HuH-7.5 (cell line): ENCODE results near the gene FBRS.
"Not testable (repeated sequence)": the region's sequence is repeated elsewhere in the genome, so short reads cannot be mapped to it uniquely, and the experiment has no call there.

Source experiments
- DNase-seq: peaks from one replicate; pipeline ENCODE4 v3.0.0; 2011; ENCODE audit warnings: low spot score

Gene FBRS

GRCh38 chr16:30657866-30658730 lies at the start of gene FBRS:
Gene FBRS (plus strand): TSS chr16:30658431. CDS start chr16:30659519, 1,088 bp downstream.
- DNase-seq, result peak; percentile 96

- DNase-seq, result peak; percentile 49
Measured at GRCh38 chr16:30609002-30609925, 49.0 kb upstream of the FBRS start.

DNA sequence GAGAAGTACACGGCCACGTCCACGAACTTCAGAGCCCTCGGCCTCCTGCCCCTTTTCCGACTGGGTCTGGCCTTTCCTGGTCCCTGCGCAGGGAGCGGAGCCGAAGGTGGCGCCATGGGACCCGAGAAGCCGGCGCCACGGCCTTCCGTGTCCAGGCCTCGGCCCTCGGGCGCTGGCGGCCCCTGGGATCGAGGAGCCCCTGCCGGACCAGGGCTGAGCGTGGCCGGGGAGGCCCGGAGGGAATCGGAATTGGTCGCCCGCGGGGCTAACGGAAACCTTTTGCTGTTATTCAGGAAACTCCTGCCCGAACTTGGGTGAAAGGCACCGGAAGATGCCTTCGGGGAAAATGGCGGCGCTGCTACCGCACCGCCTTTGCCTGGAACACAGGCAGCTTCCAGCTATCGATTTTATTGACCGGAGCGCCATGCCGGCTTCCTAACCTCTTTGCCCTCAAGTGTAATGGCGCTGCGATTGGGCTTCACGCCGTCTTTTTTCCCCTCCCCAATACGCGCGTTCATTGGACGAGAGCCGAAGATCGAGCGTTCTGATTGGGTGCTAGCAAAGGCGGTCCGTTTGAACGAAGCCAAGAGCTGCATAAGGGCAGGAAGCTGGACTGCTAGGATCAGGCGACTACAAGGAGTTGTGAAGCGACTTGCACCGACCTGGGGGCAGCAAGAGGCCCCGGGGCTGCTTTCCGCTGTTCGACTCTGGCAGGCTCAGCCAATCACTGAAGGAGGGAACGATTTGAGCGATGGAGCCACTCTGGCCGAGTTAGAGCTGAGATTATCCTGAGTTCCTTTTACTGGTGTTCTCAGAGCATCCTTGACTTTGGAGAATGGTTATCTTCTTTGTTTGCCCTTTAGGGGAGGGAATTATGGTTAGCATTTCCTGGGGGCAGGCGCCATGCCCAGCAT lies 48.0 kb upstream of the FBRS start, which contains the start of gene ZNF689:
Gene ZNF689 (minus strand): TSS at position 464 of the 914 bp plus-strand sequence. CDS start 348 bp downstream, at position 116.
- DNase-seq, result peak; percentile 89

DNA sequence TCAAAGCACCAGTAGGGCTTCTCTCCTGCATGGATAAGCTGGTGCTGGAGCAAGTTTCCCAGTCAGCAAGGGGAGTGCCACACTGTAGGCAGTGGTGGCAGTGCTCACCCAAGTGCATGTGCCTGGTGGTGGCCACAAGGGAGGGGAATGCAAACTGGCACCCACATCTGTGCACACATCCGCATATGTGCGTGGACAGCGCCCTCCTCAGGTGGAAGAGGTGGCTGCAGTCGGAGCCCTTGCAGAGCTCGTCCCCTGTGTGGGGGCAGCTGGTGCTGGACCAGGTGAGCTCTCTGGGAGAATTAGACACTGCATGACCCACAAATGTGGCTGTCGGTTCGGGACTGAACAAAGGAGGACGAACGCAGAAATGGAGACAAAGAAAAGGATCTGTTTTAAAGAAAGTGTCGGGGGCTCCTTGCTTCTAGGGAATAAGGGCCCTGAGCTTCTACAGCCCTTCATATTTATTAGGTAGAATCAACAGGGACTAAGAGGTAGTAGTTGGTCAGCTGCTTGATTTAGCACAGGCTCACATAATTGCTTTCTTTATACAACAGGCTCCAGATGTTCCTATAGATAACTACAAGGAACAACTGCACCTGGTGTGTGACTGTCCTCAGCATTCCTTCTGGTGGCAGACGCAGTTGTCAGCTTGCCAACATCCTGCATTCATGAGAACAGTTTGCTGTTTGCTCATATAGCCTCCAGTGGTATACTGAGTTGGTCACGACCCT lies 42.7 kb upstream of the FBRS start:
- peak; percentile 59 for DNase-seq

- DNase-seq, result no peak
Measured at GRCh38 chr16:30619202-30619601, 39.0 kb upstream of the FBRS start.

DNA sequence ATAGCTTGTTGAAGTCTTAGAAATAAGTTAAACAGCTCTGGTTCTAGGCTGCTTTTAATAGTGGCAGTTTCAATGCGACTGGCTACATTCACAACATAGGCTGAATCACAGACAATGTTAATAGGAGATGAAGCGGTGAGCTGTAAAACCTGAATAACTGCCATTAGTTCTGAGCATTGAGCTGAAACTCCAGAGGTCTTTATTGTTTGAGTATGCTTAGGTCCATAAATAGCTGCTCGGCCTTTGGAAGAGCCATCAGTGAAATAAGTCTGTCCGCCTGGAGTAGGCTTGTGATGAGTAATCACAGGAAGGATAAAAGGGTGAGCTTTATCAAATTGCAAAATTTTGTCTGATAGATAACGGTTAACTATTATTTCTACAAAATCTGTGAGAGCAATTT lies 38.6 kb upstream of the FBRS start:
- no peak for DNase-seq

DNA sequence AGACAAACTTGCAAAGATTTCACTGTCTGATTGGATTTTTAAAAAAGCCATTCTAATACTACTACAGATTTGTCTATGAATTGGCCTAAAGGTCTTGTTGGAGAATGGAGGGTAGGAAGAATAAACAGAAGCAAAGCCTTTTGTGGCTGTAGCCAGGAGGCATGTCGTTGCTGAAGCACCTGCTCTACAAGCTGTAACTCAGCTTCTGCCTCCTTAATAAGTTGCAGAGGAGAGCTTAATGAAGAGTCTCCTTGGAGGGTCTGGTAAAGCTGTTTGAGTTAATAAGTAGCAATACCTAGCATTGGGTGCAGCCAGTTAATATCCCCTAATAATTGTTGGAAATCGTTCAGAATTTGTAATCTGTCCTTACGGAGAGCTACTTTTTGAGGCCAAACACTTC lies 38.1 kb upstream of the FBRS start:
- DNase-seq, result no peak

DNA sequence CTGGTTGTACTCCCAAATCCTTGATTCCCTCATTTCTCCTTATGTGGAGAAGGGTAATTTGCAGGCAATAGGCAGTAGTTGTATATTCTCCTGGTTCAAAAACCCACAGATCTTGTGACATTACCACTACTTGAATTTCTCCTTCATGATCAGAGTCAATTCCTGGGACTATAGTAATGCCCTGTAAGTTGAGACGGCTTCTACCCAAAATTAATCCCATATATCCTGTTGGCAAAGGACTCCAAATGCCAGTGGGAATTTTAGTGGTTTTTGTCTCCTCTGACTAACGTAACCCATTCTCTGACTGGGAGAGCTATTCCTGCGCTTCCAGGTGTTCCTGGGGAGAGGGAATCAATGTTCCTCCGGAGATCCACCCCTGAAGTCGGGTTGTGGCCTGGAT lies 36.5 kb upstream of the FBRS start:
- no peak for DNase-seq

DNA sequence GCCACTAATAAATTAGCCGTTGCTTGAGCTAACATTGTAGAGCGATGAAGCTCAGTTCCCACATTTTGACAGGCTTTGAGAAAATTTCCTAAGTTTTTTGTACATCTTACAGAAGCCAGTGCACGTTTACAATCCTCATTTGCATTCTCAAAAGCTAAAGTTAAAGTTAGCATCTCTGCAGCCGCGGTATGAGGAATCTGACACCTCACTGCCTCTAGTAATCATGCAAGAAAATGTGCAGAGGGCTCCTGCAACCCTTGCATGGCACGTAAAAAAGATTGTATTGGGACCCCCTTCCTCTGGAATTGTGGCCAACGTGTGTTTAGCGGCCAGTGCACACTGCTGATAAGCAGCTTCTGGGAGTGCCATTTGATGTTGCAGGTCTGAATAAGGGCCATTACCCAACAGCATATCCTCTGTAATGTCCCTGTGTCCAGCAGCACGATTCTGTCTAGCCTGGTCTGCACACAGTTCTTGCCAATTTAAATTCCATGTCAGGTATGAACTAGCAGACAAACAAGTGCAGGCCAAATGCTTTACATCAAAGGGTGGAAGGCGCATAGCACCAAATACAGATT lies 35.7 kb upstream of the FBRS start:
- no peak for DNase-seq

- DNase-seq, result no peak
Measured at GRCh38 chr16:30623536-30624283, 34.5 kb upstream of the FBRS start.

GRCh38 chr16:30626236-30626635 lies 32.0 kb upstream of the FBRS start:
- DNase-seq, result no peak

- peak; percentile 47 for DNase-seq
Measured at GRCh38 chr16:30628628-30629540, 29.3 kb upstream of the FBRS start.

DNA sequence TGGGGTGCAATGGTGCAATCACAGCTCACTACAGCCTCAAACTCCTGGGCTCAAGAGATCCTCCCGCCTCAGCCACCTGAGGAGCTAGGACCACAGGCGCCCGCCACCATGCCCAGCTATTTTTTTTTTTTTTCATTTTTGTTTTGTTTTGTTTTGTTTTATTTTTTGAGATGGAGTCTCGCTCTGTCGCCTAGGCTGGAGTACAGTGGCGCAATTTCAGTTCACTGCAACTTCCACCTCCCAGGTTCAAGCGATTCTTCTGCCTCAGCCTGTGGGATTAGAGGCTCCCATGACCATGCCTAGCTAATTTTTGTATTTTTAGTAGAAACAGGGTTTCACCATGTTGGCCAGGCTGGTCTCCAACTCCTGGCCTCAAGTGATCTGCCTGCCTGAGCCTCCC lies 25.8 kb upstream of the FBRS start:
- not testable (repeated sequence) for DNase-seq

GRCh38 chr16:30633526-30633925 lies 24.7 kb upstream of the FBRS start:
- DNase-seq, result no peak

DNA sequence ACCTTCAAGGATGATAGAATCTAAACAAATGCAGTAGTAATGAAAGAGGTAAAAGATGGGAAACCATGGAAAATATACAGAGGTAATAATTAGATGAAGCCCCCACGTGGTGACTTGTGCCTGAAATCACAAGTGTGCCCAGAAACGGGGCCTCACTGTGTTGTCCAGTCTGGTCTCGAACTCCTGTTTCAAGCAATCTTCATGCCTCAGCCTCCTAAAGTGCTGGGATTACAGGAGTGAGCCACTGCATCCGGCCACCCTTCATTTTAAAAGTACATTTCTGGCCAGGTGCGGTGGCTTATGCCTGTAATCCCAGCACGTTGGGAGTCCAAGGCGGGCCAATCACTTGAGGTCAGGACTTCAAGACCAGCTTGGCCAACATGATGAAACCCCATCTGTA lies 21.6 kb upstream of the FBRS start:
- DNase-seq, result no peak

DNA sequence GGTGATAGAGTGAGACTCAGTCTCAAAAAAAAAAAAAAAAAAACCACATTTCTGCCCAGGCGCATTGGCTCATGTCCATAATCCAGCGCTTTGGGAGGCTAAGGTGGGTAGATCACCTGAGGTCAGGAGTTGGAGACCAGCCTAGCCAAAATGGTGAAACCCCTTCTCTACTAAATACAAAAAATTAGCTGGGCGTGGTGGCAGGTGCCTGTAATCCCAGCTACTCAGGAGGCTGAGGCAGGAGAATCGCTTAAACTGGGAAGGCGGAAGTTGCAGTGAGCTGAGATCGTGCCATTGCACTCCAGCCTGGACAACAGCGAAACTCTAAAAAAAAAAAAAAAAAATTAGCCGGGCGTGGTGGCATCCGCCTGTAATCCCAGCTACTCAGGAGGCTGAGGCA lies 21.1 kb upstream of the FBRS start:
- DNase-seq, result not testable (repeated sequence)

DNA sequence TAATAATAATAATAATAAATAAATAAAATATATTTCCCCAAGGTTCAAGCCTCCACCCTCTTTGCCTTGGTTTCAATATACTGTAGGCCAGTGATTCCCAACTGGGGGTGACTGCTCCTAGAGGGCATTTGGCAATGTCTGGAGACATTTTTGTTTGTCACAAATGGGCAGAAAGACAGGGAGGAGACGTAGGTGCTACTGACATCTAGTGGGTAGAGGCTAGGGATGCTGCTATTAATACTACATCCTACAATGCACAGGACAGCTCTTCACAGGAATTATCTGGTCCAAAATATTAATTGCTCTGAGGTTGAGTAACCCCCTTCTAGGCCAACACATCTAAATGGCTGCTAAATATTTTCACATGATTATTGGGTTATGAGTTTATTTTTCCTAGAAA lies 20.3 kb upstream of the FBRS start:
- DNase-seq, result no peak

DNA sequence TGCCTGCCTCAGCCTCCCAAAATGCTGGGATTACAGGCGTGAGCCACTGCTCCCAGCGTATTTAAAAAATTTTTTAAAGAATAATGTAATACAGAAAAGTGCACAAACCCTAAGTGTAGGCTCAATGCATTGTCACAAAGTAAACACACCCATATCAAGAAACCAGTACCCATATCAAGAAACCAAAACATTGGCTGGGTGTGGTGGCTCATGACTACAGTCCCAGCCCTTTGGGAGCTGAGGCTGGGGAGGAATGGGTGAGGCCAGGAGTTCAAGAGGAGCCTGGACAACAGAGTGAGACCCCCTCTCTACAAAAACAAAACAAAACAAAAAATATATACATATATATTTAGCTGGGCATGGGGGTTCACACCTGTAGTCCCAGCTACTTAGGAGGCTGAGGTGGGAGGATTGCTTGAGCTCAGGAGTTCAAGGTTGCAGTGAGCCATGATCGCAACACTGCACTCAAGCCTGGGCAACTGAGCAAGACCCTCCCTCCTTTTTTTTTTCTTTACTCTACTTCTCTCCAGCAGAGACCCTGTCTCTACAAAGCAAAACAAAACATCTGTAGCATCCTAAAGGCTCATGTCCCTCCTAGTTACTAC lies 16.8 kb upstream of the FBRS start:
- DNase-seq, result no peak
